T1000 (cell line): ENCODE data around the gene ITPR2.
"Not testable (repeated sequence)": the region's sequence is repeated elsewhere in the genome, so short reads cannot be mapped to it uniquely, and the experiment has no call there.

Source experiments
- DNase-seq: peaks from one replicate; lab custom pipeline; 2025; ENCODE audit warnings: mixed read lengths; lab: John Stamatoyannopoulos, UW

ITPR2 gene

GRCh38 chr12:26730481-26731350 is 102.3 kb downstream of the ITPR2 start:
- no peak for DNase-seq

- not testable (repeated sequence) for DNase-seq
Observed at GRCh38 chr12:26729137-26729671, 103.8 kb downstream of the ITPR2 start.

DNA sequence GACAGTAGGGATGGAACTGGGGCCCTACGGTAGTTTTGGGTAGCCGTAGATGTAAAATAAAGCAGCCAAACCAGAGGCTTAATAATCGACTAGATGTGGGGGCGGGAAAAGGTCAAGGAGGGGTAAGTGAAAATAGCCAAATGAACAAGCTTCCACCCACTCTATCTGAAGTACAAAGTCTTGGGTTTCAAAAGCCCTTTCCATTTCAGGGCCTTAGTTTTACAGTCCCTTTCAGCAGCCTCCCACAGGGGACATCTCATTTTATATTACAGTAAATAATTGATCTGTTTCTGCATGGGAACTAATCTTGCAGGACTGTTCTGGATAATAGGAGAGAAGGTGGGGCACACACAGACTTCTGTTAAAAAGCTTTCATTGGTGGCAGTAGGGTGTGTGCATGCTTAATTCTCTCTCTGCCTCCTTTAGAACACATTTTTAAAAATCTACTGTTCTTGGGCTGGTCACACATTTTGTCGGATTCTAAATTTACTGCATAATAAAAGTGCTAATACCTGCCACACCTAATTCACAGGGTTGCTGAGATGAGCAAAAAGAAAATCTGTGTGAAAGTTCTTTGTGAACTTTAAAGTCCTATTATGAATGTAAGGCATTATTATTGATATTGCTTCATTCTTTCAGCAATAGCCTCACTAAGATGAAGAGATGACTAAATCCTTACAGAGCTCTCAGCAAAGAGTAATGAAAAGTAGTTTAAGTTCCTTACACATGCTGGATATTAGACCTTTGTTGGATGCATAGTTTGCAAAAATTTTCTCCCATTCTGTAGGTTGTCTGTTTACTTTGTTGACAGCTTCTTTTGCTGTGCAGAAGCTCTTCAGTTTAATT is 104.6 kb downstream of the ITPR2 start:
- no peak for DNase-seq

DNA sequence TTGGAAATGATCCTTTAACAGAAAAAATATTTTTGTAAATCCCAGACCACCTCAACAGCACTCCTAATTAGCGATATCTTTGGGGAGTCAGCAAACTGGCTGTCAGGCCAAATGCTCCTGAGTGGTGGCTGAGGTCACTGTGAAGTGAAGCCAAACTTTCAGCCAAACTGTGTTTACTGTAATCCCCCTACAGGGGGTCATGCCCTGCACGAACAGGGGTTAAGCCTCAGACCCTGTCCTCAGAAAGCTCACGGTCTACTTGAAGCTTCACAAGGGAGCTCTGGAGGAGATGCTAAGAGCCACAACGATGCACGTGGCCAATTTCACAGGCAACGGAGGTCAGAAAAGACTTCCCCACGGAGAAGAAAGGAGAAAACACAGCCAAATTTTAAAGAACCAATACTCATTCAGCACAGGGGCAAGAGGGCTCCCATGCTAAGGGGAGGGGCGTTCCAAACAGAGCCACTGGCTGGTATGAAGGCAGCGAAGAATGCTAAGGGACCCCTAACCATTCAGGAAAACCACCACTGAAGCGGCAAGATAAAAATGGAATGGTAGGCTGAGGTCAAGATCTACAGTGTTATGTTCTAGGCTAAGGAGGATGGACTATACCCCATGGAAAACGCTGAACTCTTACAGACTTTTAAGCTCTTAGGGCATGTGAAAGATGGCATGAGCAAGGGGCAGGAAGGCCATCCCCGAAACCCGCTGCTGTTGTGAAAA is 105.4 kb downstream of the ITPR2 start:
- no peak for DNase-seq

DNA sequence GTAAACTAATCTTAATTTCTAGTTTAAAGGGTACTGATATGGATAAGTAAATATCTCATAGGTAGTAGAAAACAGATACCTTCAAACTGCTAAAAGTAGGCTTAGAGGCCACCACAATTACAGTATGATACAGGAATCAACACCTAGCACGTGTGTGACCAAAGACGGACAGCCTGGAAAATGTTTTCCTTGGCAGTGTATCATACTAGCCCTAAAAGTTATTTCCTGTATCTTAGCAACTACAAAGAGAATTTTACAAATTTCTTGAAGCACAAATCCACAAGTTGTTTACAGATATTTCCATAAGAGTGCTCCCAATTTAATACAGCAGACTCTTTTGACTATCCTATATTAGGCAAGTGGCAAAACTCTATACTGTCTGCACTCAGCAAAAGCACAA is 106.0 kb downstream of the ITPR2 start:
- DNase-seq = no peak

DNA sequence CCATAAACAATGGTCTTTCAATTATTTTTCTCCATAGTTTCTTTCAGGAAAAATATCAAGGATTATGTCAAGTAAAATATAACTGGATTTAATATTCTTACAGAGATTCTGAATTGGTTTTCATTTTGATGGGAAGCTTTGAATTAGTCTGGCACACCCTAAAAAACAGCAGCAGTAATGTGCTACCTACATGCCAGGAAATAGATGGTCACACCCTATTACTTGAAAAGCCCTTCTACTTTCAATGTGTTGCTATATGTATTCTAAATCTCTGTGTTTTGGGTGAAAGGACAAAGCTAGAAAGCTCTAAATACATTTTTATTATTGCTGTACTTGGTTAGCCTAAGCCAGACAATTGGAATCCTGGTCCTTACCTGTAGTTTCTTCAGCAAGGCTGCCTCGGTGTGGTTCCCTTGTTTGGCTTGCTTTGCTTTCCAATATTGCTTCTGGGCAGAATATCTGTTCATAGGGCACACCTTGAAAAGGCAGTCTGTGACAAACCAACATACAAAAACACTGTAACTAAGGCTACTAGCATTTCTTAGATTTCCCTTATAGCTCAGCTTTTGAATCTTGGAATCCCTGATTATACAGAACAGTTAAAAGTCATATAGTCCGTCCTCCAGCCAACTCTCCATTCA is 107.6 kb downstream of the ITPR2 start:
- DNase-seq = no peak

DNA sequence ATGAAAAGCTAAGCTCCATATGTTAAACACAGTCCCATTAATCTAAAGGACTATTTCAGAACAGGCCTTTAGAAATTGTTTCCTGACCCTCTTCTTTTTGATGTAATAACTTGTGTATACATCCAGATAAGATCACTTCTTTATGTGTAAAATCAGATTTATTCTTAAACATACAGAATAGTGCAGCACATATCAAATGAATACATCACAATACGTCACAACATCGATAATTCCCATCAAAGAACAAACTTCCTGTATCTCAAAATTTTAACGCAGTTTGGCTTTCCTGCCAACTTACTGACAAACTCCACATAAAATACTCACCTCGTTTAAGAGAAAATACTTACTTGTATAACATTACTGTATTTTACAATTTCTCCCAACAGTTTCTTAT is 108.7 kb downstream of the ITPR2 start:
- DNase-seq = no peak

DNA sequence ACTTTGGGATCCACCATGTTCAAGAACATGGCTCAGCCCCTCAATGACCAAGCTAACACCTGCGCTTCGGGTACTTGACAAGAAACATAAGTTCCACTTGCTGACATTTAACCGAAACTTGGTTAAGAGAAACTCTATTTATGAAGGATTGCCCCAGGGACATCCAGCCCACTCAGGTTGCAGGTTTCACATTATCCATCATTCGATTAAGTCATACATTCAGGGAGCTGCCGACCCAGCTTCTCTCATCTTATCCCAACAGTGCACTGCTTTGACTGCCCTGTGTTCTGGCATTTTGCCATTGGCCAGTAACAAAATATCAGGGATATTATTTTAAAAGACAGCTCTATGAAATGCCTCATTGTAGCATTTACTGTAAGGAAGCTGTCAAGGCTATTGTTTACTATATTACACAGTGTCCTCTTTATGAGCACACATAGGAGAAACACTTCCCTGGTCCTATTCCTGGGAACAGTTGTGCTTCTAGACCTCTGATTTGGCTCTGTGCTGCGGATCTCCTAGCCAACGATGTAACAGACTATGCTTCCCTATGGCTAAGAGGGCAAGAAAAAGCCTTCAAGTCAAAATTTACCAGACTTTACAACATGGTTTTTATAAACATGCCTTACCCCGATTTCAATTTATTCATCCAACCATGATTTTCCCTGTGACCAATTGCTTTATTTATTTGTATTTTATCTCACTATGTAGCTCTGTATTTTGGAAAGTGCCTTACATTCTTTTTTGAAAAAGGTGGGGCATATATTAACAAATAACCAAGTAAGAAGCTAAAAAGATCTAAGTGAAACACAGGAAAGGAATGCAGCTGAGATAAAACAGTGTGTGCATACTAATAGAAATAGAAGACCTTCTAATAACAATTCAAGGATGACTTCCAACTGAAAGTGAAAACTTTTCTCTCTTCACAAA is 109.3 kb downstream of the ITPR2 start:
- no peak for DNase-seq

- no peak for DNase-seq
Observed at GRCh38 chr12:26721800-26722199, 111.2 kb downstream of the ITPR2 start.

- DNase-seq = no peak
Observed at GRCh38 chr12:26719852-26720251, 113.1 kb downstream of the ITPR2 start.

GRCh38 chr12:26717757-26718156 is 115.2 kb downstream of the ITPR2 start:
- DNase-seq = no peak

DNA sequence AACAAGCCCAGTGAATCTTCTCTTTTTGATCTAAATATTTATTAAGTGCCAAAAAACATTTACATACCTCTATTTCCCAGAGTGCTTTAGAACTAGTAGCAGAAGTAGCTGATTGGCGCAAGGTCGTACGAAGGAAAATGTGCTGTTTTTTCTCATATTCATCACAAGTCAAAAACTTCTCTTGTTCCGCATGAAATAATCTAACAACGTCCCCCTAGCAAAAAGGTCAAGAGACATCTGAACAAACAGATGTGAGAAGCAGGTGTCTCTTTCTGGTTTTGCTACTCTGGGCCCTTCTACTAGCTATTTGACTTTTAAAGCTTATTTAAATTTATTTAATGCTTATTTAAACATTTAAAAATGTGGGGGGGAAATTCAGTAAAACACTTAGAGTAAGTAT is 117.8 kb downstream of the ITPR2 start:
- no peak for DNase-seq

DNA sequence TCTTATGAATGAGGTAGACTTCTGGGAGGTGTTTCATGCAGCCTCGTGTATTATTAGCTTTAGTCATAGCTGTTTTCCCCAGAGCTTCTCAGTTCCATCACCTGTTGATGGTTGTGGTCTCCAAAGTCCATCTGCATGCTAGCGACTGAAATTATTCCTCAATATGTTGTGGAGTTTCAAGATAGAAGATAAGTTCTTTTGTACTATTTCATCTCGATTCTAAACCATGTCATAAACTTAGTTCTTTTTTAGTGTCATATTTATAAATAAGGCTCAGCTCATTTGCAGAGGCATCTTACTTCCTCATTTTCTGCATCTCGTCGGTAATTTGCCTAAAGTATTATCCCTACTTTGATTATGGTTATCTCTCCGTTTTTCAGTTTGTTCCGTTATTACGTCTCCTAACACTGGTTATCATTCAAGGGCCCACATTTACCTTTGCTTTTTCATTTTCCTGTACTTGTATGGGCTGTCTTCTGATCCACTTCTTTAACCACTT is 119.1 kb downstream of the ITPR2 start:
- no peak for DNase-seq

DNA sequence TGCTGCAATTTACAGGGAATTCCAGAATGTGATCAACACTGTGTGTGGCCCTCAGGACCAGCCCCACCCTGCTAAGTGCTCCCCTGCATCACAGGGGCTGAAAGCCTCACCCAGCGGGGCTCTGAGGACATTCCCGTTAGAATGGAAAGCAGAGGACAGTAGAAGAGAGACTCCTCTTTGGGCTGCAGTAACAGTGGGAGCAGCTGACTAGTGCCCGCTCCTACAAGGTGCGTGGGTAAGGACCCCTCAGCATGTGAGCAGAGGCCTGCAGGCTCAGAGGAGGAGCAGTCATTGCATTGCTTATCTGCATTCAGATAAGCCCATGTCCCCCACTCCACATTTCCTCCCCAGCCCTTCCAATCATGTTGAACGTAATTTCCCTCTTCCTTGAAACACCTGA is 120.1 kb downstream of the ITPR2 start:
- DNase-seq = no peak

- no peak for DNase-seq
Observed at GRCh38 chr12:26711569-26711968, 121.4 kb downstream of the ITPR2 start.

DNA sequence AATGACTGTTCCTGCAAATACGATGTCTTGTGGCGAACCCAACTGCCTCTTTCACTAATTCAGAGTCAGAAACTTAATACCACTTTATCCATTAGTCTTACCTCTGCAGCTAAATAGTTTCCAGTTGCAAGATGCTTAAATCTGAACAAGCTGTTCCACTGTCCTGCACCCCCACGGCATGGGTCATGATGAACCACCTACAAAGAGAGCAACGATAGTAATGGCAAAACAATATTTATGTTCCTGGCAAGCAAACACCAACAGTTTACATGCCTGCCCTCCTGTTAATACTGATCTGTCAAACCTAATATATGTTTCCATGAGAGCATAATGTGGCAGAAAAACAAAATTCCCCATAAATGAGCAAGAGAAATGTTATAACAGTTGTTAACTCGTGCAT is 121.9 kb downstream of the ITPR2 start:
- DNase-seq = no peak

- no peak for DNase-seq
Observed at GRCh38 chr12:26705851-26706250, 127.1 kb downstream of the ITPR2 start.

- no peak for DNase-seq
Observed at GRCh38 chr12:26704684-26705460, 128.1 kb downstream of the ITPR2 start.

DNA sequence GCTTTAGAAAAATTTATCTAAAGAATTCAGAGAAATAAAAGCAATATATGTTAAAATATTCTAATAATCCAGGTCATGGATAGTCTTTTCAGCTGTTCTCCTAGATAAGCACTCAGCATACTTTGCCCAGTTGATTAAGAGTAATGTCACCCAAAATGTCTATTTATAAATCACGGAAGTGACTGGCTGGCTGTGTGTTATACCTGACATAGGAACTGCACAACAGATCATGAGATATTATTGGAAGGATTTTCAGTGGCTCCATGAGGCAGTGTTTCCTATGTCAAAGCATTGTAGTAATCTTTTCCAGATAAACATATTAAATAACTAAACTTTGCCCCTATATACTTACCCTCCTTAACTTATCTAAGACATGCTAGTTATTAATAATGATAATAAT is 128.8 kb downstream of the ITPR2 start:
- DNase-seq = no peak

- DNase-seq = no peak
Observed at GRCh38 chr12:26702741-26703140, 130.3 kb downstream of the ITPR2 start.
